PC-9 (cell line): ENCODE results near the gene TM9SF1.

Source experiments
- CTCF ChIP-seq: fragments of 200-600 bp; sonication (generic); conservative IDR thresholded peaks from 2 replicates; pipeline ENCODE4 v1.6.1; 2017; ENCODE audit warnings: mixed run types, antibody characterized with exemption, mild to moderate bottlenecking, moderate library complexity
- EZH2 ChIP-seq: fragments of 200-600 bp; sonication (generic); IDR thresholded peaks from 2 replicates; pipeline ENCODE4 v1.8.0; 2017; ENCODE audit warnings: antibody characterized with exemption, low read depth

- TF ChIP-seq CTCF (no peak), EZH2 (no peak)
Observed at GRCh38 chr14:24147761-24148428, 47.3 kb downstream of the TM9SF1 start.
